ENCODE data around the gene ITIH2.
A peak's percentile ranks its signal among the peaks of the same experiment; 100 is the strongest.
"Not testable (repeated sequence)": the region's sequence is repeated elsewhere in the genome, so short reads cannot be mapped to it uniquely, and the experiment has no call there.

Gene ITIH2, protein sequence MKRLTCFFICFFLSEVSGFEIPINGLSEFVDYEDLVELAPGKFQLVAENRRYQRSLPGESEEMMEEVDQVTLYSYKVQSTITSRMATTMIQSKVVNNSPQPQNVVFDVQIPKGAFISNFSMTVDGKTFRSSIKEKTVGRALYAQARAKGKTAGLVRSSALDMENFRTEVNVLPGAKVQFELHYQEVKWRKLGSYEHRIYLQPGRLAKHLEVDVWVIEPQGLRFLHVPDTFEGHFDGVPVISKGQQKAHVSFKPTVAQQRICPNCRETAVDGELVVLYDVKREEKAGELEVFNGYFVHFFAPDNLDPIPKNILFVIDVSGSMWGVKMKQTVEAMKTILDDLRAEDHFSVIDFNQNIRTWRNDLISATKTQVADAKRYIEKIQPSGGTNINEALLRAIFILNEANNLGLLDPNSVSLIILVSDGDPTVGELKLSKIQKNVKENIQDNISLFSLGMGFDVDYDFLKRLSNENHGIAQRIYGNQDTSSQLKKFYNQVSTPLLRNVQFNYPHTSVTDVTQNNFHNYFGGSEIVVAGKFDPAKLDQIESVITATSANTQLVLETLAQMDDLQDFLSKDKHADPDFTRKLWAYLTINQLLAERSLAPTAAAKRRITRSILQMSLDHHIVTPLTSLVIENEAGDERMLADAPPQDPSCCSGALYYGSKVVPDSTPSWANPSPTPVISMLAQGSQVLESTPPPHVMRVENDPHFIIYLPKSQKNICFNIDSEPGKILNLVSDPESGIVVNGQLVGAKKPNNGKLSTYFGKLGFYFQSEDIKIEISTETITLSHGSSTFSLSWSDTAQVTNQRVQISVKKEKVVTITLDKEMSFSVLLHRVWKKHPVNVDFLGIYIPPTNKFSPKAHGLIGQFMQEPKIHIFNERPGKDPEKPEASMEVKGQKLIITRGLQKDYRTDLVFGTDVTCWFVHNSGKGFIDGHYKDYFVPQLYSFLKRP

DNA sequence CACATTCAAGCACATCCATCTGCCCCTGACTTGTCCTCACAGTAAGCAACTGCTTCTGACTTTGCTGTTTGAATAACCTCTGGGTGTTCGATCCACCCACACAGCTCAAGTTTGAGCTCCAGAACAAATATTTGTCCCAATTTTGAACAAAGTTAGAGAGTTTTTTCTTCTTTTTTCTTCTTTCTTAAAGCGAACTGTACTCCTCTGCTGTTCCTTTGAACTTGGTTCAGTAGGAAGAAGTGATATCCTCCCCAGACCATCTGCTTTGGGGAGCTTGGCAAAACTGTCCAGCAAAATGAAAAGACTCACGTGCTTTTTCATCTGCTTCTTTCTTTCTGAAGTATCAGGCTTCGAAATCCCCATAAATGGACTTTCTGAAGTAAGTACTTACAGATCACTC lies at the start of gene ITIH2:
ITIH2 (plus strand) TSS at position 177 of the 400 bp plus-strand sequence; CDS start at position 296, 119 bp downstream.
- DNase-seq (ENCODE audit: low spot score), result no peak

DNA sequence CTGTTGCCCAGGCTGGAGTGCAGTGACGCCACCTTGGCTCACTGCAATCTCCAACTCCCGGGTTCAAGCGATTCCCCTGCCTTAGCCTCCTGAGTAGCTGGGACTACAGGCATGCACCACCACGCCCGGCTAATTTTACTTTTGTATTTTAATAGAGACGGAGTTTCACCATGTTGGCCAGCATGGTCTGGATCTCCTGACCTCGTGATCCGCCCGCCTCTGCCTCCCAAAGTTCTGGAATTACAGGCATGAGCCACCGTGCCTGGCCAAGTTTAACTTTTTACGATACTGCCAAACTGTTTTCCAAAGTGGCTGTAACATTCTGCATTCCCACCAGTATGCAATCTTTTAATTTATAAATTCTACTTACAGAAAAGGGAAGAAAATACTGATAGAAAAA lies 46.0 kb upstream of the ITIH2 start:
- DNase-seq (ENCODE audit: low spot score), result not testable (repeated sequence)

DNA sequence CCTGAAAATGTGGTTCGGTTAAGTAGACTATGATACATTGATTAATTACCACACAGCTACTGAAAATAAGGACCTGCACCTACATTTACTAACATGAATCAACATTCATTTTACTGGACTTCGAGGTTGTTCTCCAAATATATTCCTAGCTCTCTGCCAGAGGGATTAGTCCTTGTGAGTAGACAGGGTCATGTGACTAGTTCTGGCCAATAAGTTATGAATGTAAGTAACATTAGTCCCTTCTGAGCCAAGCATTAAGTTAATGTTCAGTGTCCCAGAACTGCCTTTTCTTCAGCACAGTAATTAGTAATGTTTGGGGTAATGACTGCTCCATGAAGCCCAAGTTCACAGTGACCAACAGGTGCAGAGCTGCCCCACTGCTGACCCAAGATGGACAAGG lies 45.6 kb upstream of the ITIH2 start:
- no peak for DNase-seq (ENCODE audit: low spot score)

DNA sequence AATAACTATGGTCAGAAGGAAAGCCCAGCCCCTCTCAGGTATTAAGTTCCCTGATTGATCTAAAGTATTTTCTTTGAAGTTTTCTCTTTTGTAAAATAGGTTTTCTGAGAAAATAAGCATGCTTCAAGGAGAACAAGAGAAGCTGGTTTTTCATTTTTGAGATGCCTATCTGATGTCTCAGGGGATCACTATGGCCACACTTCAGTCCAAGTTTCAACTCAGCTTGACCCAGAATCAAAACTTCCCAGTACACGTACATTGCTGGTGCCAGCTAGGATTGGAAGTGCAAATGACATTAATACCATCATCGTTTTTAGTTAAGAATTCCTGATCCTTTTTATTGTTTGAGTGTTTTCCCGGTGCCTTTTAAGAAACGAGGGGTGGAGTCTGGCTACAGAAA lies 43.6 kb upstream of the ITIH2 start:
- no peak for DNase-seq (ENCODE audit: low spot score)

- no peak for DNase-seq (ENCODE audit: low spot score)
Observed at GRCh38 chr10:7662522-7662921, 40.6 kb upstream of the ITIH2 start.

- DNase-seq (ENCODE audit: low spot score), result no peak
Observed at GRCh38 chr10:7664707-7665106, 38.4 kb upstream of the ITIH2 start.

- DNase-seq (ENCODE audit: low spot score), result no peak
Observed at GRCh38 chr10:7665767-7666166, 37.3 kb upstream of the ITIH2 start.

GRCh38 chr10:7666253-7667023 lies 36.7 kb upstream of the ITIH2 start, which contains the start of gene ITIH5:
Gene ITIH5, minus strand, starts transcription at chr10:7666966. Its CDS starts 74 bp downstream, at chr10:7666892.
- no peak for DNase-seq (ENCODE audit: low spot score)

DNA sequence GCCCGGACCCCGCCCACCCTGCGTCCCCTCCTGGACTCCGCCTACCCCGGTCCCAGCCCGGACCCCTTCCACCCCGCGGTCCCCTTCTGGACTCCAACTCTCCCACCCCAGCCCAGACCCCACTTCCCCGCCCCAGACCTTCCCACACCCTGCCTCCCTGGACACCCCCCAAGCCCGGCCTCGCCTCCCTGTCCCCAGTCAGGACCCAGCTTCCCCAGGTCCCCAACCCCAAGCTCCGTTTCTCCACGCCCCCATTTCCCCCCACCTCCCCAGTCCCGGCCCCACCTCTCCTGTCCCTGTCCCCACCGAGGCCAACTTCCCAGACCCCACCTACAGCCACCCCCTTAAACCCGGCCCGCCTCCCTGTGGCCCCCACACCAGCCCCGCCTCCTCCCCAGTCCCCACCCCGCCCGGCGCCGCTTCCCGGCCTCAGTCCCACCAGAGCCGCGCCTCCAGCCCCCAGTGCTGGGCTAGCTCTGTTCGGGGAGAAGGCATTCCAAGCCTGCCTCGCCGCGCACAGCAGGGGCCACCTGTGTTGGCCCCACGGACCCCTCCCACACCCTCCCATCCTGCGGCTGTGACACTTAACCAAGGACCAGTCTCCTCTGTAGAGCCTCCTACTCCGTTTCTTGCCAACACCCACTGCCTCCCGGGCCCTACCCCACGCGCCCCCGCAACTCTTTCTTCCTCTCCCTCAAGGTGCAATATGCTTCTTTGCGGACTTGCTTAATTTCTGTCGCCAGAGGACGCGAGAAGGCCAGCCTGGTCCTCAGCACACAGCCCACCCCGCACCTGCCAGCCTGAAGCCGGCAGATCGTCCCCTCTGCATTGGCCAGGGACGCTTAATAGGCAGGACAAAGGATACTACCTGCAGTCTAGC lies 35.6 kb upstream of the ITIH2 start:
- no peak for DNase-seq (ENCODE audit: low spot score)

- DNase-seq (ENCODE audit: low spot score), result no peak
Observed at GRCh38 chr10:7670157-7670556, 33.0 kb upstream of the ITIH2 start.

GRCh38 chr10:7672341-7673134 lies 30.6 kb upstream of the ITIH2 start:
- no peak for DNase-seq (ENCODE audit: low spot score)

DNA sequence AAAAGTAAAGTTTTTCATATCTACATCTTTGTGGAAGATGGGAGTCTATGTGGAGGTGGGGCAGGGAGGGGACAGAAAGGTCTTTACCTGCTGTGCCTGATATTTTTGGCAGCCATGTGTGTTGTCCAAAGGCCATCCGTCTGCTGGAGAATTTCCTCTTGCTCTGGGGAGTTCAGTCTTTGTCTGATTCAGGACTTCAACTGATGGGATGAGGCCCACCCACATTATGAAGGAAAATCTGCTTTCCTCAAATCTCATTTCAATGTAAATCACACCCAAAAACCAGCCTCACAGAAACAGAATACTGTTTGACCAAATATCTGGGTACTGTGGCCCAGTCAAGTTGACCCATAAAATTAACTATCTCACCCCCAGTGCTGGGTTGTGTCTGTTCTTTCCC lies 23.9 kb upstream of the ITIH2 start:
- no peak for DNase-seq (ENCODE audit: low spot score)

DNA sequence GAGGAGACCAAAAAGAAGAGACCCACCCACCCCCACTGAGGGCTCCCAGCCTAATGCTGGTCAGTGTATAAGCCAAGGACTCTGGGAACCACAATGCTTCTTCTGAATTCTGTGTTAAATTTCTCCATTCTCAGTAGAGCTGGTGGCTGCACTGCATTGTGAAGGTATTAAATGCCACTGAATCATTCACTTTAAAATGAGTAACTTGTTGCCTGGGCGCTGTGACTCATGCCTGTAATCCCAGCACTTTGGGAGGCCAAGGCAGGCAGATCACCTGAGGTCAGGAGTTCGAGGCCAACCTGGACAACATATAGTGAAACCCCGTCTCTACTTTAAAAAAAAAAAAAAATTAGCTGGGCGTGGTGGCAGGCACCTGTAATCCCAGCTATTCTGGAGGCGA lies 23.0 kb upstream of the ITIH2 start:
- not testable (repeated sequence) for DNase-seq (ENCODE audit: low spot score)

GRCh38 chr10:7686351-7687171 lies 16.6 kb upstream of the ITIH2 start:
- DNase-seq (ENCODE audit: low spot score), result no peak

DNA sequence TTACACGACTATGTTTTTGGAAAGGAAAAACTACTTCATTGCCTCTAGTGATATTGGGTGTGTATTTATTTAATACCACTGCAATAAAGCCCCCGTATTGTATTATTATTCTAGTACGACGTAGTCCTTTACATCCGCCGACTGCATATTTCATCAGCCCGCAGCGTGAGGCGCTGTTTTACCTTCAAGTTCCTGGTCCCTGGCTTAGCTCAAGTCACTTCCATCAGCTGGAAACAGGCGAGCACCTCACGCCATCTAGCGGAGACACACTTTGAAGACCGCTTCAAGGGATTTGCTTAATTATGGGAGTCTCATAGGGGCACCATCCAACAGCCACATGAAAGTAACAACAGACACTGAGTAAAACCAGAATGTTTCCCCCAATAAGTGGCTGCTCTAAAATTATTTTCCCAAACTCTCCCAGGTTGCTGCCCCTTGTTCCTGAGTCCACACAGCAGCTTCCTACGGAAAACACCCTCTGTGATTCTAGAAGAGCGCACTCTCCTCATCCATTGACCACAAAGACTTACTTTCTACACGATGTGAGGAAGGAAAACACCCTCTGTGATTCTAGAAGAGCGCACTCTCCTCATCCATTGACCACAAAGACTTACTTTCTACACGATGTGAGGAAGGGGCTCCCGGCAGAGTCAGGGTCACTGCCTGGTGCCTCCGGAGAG lies 15.7 kb upstream of the ITIH2 start:
- peak; percentile 95 for DNase-seq (ENCODE audit: low spot score)

DNA sequence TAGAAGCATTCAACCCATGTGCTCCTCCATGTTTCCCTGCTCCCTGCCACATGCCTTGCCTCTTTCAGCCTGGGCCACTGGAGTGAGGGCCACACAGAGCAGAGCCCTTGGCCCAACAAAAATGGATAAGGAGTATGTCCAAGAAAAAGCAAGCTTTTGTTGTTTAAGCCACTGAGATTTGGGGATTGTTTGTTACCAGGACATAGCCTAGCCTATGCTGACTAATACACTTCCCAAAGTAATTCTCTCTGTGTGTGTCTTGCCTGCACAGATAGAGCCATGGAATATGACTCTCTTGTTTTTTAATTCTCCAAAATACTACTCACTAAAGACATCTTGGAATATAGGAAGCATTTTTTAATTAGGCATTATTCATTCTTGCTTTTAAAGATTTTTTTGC lies 13.5 kb upstream of the ITIH2 start:
- DNase-seq (ENCODE audit: low spot score), result no peak

DNA sequence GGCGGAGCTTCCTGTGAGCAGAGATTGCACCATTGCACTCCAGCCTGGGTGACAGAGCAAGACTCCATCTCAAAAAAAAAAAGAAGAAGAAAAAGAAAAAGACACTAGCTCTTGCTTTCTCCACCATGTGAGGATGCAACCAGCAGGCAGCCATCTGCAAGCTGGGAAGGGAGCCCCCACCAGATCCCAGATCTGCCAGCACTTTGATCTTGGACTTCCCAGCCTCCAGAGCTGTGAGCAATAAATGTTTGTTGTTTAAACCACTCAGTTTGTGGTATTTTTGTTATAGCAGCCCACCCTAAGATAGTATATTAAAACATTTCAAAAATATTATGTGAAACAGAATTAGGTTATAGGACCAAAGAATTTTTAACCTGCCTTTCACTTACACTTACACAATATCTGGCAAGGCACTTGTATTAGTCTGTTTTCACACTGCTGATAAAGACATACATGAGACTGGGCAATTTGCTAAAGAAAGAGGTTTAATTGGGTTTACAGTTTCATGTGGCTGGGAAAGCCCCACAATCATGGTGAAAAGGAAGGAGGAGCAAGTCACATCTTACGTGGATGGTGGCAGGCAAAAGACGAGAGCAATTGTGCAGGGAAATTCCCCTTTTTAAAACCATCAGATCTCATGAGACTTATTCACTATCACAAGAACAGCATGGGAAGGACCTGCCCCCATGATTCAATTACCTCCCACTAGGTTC lies 12.1 kb upstream of the ITIH2 start:
- not testable (repeated sequence) for DNase-seq (ENCODE audit: low spot score)

GRCh38 chr10:7692368-7692767 lies 10.7 kb upstream of the ITIH2 start:
- not testable (repeated sequence) for DNase-seq (ENCODE audit: low spot score)

Data from NAMALWA (cell line).